AG04450 (cell line): ENCODE data around the gene SLC37A2. TPM values are rescaled to one million over a fixed set of nuclear protein-coding genes. Genes with fewer than 3 reads are reported as not detected.

Source experiments
- CTCF ChIA-PET: fragments of 300-600, 350-600 bp; formaldehyde crosslinking; extraction: SDS; loops from one replicate; lab custom pipeline; 2022; ENCODE audit warnings: antibody characterized with exemption, inconsistent platforms; lab: Charles Lee
- POLR2A ChIA-PET: fragments of 350-600 bp; formaldehyde crosslinking; extraction: SDS; loops from one replicate; lab custom pipeline; 2021; ENCODE audit warnings: antibody characterized with exemption, inconsistent platforms; lab: Yijun Ruan, JAX
- DNase-seq: peaks from one replicate; pipeline ENCODE4 v3.0.0-alpha.2; 2011; ENCODE audit warnings: low read depth, low spot score
- H3K27ac ChIP-seq: one replicate; pipeline ENCODE4 v1.5.1; 2012; ENCODE audit warnings: low read depth, low read length, control low read depth
- H3K27me3 ChIP-seq: one replicate; pipeline ENCODE4 v1.6.0; 2012; ENCODE audit warnings: low read length; ENCODE audit not compliant: control insufficient read depth, insufficient read depth
- H3K4me3 ChIP-seq: 2 replicates; pipeline ENCODE4 v1.5.1; 2011; ENCODE audit warnings: mild to moderate bottlenecking, low read depth, low read length, control low read depth
- H3K9me3 ChIP-seq: 2 replicates; pipeline ENCODE4 v1.5.1; 2012; ENCODE audit warnings: low read length; ENCODE audit not compliant: control insufficient read depth, insufficient read depth
- CTCF ChIP-seq: IDR thresholded peaks from 2 replicates; pipeline ENCODE4 v1.5.1; 2011; ENCODE audit warnings: low read depth, low read length, control low read depth, inconsistent platforms
- polyA plus RNA-seq: library from polyadenylated mRNA; depleted of rRNA; stranded (reverse); fragments of >200 nt; gene quantifications from 2 replicates; pipeline ENCODE4 v1.2.3, GENCODE V29; 2011

SLC37A2 gene
- polyA plus RNA-seq, 1 experiment, result 0.79 TPM

- no peaks in the 10 kb centered on the region for H3K27me3 ChIP-seq
- H3K9me3 ChIP-seq, result no peaks in the 10 kb centered on the region; the same call in 1 of the 2 replicates
- no peak overlapping the region for H3K27ac ChIP-seq
- peak overlapping the region; percentile 93 for H3K4me3 ChIP-seq
- ChIA-PET CTCF (interaction anchor here (0.8 to 2.4 kb wide), 12 partner anchors 13 to 319 kb away, joined by 3 to 17 read pairs (median 4); no protein-coding TSS in a partner anchor), POLR2A (interaction anchor here (0.6 to 1.0 kb wide), 3 partner anchors 20 to 157 kb away, joined by 3 read pairs; partner anchors contain the start of gene CCDC15)
- TF ChIP-seq CTCF, result no peak
- no peak for DNase-seq
Measured at GRCh38 chr11:125111001-125111342, 47.9 kb downstream of the SLC37A2 start.

GRCh38 chr11:125111343-125112207, 48.5 kb downstream of the SLC37A2 start, which contains the start of gene TMEM218:
TMEM218 (minus strand) TSS chr11:125111626; CDS start chr11:125102241, 9,385 bp downstream.
- CTCF ChIA-PET, result interaction anchor here (0.6 to 2.4 kb wide), 12 partner anchors 13 to 1815 kb away, joined by 3 to 17 read pairs (median 3); no protein-coding TSS in a partner anchor
- Histone ChIP-seq H3K27me3 (no peaks in the 10 kb centered on the region), H3K4me3 (peak within 1 kb of the TSS; percentile 93), H3K9me3 (no peaks in the 10 kb centered on the region; the same call in 1 of the 2 replicates), H3K27ac (peak within 1 kb of the TSS; percentile 54)
- peak; percentile 99 for DNase-seq
- POLR2A ChIA-PET, result interaction anchor here (0.8 to 1.3 kb wide), 5 partner anchors 17 to 286 kb away, joined by 3 to 4 read pairs (median 3); no protein-coding TSS in a partner anchor
- TF ChIP-seq CTCF, result no peak

DNA sequence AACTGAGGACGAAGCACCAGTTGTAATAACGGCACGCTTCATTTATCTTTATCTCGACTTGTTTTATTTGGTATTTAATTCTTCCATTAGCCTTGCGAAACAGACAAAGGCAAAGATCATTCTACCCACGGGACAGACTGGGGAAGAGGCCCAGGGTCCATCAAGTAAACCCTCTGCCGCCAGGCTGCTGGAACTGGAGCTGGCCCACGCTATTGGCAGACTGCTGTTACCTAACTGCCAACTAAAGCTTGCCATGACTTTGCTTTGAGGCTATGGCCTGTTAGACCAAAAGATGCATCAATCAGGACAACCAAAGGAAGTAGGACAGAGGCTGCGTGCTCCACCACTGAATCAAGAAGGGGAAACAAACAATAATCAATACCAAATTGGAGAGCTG, 49.1 kb downstream of the SLC37A2 start:
- no peak for DNase-seq
- CTCF ChIA-PET, result interaction anchor here (0.5 to 2.4 kb wide), 9 partner anchors 12 to 337 kb away, joined by 3 to 17 read pairs (median 3); no protein-coding TSS in a partner anchor
- no peaks in the 10 kb centered on the region; the same call in 1 of the 2 replicates for H3K9me3 ChIP-seq

DNA sequence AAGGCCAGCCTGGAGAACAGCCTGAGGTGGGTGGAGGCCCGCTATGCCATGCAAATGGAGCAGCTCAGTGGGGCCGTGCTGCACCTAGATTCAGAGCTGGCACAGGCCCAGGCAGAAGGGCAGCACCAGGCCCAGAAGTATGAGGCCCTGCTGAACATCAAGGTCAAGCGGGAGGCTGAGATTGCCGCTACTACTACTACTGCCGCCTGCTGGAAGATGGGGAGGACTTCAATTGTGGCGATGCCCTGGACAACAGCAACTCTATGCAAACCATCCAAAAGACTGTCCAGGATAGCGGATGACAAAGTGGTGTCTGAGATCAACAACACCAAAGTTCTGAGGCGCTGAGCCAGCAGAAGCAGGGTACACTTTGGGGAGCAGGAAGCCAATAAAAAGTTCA, 51.4 kb downstream of the SLC37A2 start:
- Histone ChIP-seq H3K27ac (no peak overlapping the region), H3K9me3 (no peaks in the 10 kb centered on the region; the same call in 1 of the 2 replicates), H3K4me3 (no peak overlapping the region), H3K27me3 (peaks cover 5% of the 10 kb centered on the region)
- POLR2A ChIA-PET, result no interaction called here
- DNase-seq, result no peak
- 0 out of 2 replicates have a peak, but pooled peaks have one; percentile 5 for TF ChIP-seq CTCF
- CTCF ChIA-PET, result interaction anchor here (0.8 kb wide), 1 partner anchor 24 kb away, joined by 3 read pairs; no protein-coding TSS in a partner anchor

More for the DNA sequence above, 49.1 kb downstream of the SLC37A2 start:
- Histone ChIP-seq H3K4me3 (peak overlapping the region; percentile 51), H3K27ac (no peak overlapping the region), H3K27me3 (no peaks in the 10 kb centered on the region)
- POLR2A ChIA-PET, result interaction anchor here (0.8 to 1.3 kb wide), 4 partner anchors 16 to 285 kb away, joined by 3 to 4 read pairs (median 3); no protein-coding TSS in a partner anchor
- TF ChIP-seq CTCF, result no peak
